HepG2 (cell line): ENCODE data around the gene FUZ. TPM values are rescaled to one million over a fixed set of nuclear protein-coding genes. Genes with fewer than 3 reads are reported as not detected.
A peak's percentile ranks its signal among the peaks of the same experiment; 100 is the strongest.

Experiments used
- BORCS8-MEF2B ChIP-seq: sonication (generic); formaldehyde crosslinking; IDR thresholded peaks from 2 replicates; pipeline ENCODE4 v1.8.0; 2022; ENCODE audit warnings: mild to moderate bottlenecking, missing genetic modification reagents
- GATAD1 ChIP-seq: IDR thresholded peaks from 2 replicates; pipeline ENCODE4 v1.6.1; 2016; ENCODE audit warnings: missing genetic modification reagents, missing compliant biosample characterization
- GATAD2A ChIP-seq: IDR thresholded peaks from 2 replicates; pipeline ENCODE4 v1.6.1; 2016
- MAZ ChIP-seq, 2 experiments: sonication (generic) in 1 of 2; formaldehyde crosslinking in 1 of 2; IDR thresholded peaks; 2 replicates each; pipeline versions ENCODE4 v1.5.0 to v1.6.1; 2012 to 2020; ENCODE audit warnings: low read depth in 2 of 2, mild to moderate bottlenecking in 2 of 2, borderline replicate concordance in 1 of 2, improper control_type of control experiment in 1 of 2, low read length in 1 of 2, missing genetic modification reagents in 1 of 2, moderate library complexity in 1 of 2
- MXI1 ChIP-seq: IDR thresholded peaks from 3 replicates; pipeline ENCODE4 v1.6.1; 2012; ENCODE audit warnings: low read depth, low read length, inconsistent platforms, borderline replicate concordance
- polyA plus RNA-seq, 8 experiments: library from polyadenylated mRNA; depleted of rRNA in 3 of 8; stranded (reverse) in 7 of 8; unstranded in 1 of 8; fragments of >200 nt; fragmentation: Illumina TruSeq in 4 of 8; extraction: Trizol in 4 of 8; gene quantifications; 2 replicates each; pipeline versions ENCODE4 v1.2.1 to v1.2.3, GENCODE V29; 2011 to 2016; ENCODE audit warnings: low read depth in 4 of 8, missing spikeins in 1 of 8, mixed read lengths in 1 of 8; ENCODE audit not compliant: insufficient read depth in 1 of 8
- total RNA-seq, 5 experiments: library from RNA; depleted of rRNA; stranded (reverse); fragments of >200 nt; fragmentation: Illumina TruSeq; extraction: Trizol; gene quantifications; 2 replicates each; pipeline ENCODE4 v1.2.3, GENCODE V29; 2016; ENCODE audit warnings: low read depth in 1 of 5
- TF ChIP-seq, protein P1 (sequence below): IDR thresholded peaks from 2 replicates; pipeline ENCODE4 v1.4.0; 2020; ENCODE audit warnings: mild to moderate bottlenecking, missing genetic modification reagents
- TF ChIP-seq, protein P2 (sequence below): sonication (generic); formaldehyde crosslinking; IDR thresholded peaks from 2 replicates; pipeline ENCODE4; 2020; ENCODE audit warnings: missing genetic modification reagents, mild to moderate bottlenecking, borderline replicate concordance

FUZ gene
- total and polyA plus RNA-seq, 2 of the 13 experiments (the other 11 are each of a cell fraction or from before 2014, with no cell fraction given): 0.08 TPM; not detected in 1

DNA sequence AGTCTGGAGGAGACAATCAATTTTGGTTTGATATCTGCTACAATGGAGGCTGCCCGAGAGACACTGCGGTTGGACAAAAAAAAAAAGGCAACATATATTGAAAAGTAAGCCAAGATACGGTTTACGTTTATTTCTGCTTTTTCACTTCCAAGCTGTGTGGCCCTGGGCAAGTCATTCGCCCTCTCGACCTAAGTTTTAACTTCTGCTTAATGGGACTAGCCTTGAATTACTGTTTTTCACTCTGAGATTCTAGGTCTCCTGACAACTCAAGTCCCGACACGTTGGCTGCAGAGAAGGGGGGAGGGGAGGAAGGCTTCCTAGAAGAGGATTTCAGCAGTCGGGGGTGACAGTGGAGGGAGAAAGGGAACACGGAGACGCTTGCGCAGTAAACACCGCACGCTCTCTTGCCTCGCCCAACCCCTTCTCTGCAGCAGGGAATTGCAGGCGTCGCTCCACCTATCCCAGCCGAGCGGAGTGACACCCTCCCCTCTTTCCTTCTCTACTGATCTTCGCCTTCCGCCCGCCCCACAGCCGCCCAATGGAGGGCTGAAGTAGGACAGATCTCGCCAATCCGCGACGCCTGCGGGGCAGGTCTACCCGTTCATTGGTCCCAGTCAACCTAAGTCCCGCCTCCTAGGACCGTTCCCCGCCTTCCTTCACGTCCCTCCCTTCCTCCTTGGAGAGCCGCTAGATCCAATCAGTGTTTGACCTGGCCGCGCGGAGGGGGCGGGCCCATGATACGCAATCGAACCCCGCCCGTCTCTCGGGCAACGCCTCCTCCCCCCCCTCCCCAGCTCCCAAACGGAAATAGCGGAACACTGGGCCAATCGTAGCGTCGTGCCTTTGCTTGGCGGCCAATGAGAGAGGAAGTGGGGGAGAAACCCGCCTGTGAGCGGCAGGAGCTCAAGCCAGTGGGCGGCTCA lies 46.8 kb downstream of the FUZ start (continued):
- TF ChIP-seq, protein P1, sequence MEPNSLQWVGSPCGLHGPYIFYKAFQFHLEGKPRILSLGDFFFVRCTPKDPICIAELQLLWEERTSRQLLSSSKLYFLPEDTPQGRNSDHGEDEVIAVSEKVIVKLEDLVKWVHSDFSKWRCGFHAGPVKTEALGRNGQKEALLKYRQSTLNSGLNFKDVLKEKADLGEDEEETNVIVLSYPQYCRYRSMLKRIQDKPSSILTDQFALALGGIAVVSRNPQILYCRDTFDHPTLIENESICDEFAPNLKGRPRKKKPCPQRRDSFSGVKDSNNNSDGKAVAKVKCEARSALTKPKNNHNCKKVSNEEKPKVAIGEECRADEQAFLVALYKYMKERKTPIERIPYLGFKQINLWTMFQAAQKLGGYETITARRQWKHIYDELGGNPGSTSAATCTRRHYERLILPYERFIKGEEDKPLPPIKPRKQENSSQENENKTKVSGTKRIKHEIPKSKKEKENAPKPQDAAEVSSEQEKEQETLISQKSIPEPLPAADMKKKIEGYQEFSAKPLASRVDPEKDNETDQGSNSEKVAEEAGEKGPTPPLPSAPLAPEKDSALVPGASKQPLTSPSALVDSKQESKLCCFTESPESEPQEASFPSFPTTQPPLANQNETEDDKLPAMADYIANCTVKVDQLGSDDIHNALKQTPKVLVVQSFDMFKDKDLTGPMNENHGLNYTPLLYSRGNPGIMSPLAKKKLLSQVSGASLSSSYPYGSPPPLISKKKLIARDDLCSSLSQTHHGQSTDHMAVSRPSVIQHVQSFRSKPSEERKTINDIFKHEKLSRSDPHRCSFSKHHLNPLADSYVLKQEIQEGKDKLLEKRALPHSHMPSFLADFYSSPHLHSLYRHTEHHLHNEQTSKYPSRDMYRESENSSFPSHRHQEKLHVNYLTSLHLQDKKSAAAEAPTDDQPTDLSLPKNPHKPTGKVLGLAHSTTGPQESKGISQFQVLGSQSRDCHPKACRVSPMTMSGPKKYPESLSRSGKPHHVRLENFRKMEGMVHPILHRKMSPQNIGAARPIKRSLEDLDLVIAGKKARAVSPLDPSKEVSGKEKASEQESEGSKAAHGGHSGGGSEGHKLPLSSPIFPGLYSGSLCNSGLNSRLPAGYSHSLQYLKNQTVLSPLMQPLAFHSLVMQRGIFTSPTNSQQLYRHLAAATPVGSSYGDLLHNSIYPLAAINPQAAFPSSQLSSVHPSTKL: peak; percentile 28
- TF ChIP-seq BORCS8-MEF2B (CRISPR knock-in tag) (peak; percentile 60; the same call in 1 of the 2 replicates), MXI1 (peak; percentile 57; the same call in 1 of the 3 replicates), GATAD2A (CRISPR knock-in tag) (peak; percentile 34; the same call in 1 of the 2 replicates), GATAD1 (CRISPR knock-in tag) (peak; percentile 73), MAZ (IDR thresholded peaks at IDR 0.05; ENCODE audit: borderline replicate concordance, low read depth, low read length) (peak; percentile 74), MAZ (CRISPR knock-in tag; IDR thresholded peaks at IDR 0.05; ENCODE audit: low read depth) (peak; percentile 88)
- TF ChIP-seq, protein P2, sequence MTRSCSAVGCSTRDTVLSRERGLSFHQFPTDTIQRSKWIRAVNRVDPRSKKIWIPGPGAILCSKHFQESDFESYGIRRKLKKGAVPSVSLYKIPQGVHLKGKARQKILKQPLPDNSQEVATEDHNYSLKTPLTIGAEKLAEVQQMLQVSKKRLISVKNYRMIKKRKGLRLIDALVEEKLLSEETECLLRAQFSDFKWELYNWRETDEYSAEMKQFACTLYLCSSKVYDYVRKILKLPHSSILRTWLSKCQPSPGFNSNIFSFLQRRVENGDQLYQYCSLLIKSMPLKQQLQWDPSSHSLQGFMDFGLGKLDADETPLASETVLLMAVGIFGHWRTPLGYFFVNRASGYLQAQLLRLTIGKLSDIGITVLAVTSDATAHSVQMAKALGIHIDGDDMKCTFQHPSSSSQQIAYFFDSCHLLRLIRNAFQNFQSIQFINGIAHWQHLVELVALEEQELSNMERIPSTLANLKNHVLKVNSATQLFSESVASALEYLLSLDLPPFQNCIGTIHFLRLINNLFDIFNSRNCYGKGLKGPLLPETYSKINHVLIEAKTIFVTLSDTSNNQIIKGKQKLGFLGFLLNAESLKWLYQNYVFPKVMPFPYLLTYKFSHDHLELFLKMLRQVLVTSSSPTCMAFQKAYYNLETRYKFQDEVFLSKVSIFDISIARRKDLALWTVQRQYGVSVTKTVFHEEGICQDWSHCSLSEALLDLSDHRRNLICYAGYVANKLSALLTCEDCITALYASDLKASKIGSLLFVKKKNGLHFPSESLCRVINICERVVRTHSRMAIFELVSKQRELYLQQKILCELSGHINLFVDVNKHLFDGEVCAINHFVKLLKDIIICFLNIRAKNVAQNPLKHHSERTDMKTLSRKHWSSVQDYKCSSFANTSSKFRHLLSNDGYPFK: peak; percentile 80; the same call in 1 of the 2 replicates
